NT2/D1 (cell line): Measurements from ENCODE around the gene CLUH.
A peak's percentile ranks its signal among the peaks of the same experiment; 100 is the strongest.

ENCODE experiments used
- DNase-seq: peaks from one replicate; pipeline ENCODE4 v3.0.0-alpha.2; 2011; ENCODE audit warnings: low read depth, low spot score
- H3K27me3 ChIP-seq: 2 replicates; pipeline ENCODE4 v1.6.0; 2011; ENCODE audit warnings: mild to moderate bottlenecking; ENCODE audit not compliant: insufficient read length, insufficient read depth
- H3K36me3 ChIP-seq: 2 replicates; pipeline ENCODE4 v1.6.1; 2011; ENCODE audit warnings: mild to moderate bottlenecking, low read length, mixed read lengths; ENCODE audit not compliant: insufficient read depth, insufficient read length
- H3K4me1 ChIP-seq: 2 replicates; pipeline ENCODE4 v1.5.1; 2011; ENCODE audit not compliant: insufficient read depth, insufficient read length
- H3K4me3 ChIP-seq: 2 replicates; pipeline ENCODE4 v1.5.1; 2011; ENCODE audit warnings: low read depth; ENCODE audit not compliant: insufficient read length
- H3K9ac ChIP-seq: 2 replicates; pipeline ENCODE4 v1.6.0; 2011; ENCODE audit warnings: low read depth; ENCODE audit not compliant: insufficient read length
- H3K9me3 ChIP-seq: 2 replicates; pipeline ENCODE4 v1.5.1; 2011; ENCODE audit warnings: mild to moderate bottlenecking, low read length; ENCODE audit not compliant: insufficient read depth
- SUZ12 ChIP-seq: IDR thresholded peaks from 2 replicates; pipeline ENCODE4 v1.6.1; 2011; ENCODE audit not compliant: insufficient read length, insufficient read depth; ENCODE audit errors: extremely low read depth
- YY1 ChIP-seq: IDR thresholded peaks from 2 replicates; pipeline ENCODE4 v1.6.1; 2011; ENCODE audit not compliant: insufficient read length, insufficient read depth
- ZNF274 ChIP-seq: IDR thresholded peaks from 2 replicates; pipeline ENCODE4 v1.6.1; 2011; ENCODE audit warnings: mild to moderate bottlenecking, low read depth, low read length

CLUH gene

DNA sequence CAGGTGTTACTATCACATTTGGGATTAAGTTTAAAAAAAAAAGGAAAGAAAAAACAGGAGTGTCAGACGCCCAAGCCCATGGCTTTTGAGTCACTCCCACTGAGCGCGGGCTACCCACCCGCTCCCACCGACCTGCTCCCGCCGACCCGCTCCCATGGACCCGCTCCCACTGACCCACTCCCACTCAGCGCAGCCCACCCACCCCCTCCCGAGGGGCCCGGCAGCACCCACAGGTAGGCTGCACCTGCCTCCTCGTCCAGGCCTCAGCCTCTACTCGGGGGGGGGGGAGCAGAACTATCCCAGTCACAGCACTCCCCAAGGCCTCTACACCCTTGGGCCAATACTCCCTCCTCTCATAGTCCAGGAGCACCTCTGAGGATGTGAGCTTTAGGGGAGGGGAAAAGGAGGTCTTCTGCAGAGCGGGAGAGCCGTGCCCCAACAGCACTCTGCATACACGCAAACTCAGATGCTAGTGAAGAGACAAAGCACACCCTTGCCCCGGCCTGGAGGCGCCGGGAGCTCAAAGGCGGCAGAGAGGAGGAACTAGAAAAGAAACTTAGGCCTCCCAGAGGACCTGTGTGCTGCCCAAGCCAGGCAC lies 2.9 kb downstream of the CLUH start:
- DNase-seq: no peak
- no peak for TF ChIP-seq ZNF274
- no peak for TF ChIP-seq YY1
- TF ChIP-seq SUZ12: no peak
- Histone ChIP-seq H3K9ac (peak overlapping the region; percentile 21), H3K36me3 (peaks cover 21% of the 10 kb centered on the region), H3K4me1 (peaks cover 34% of the 10 kb centered on the region), H3K27me3 (peaks cover 9% of the 10 kb centered on the region), H3K4me3 (no peak overlapping the region), H3K9me3 (no peaks in the 10 kb centered on the region)

DNA sequence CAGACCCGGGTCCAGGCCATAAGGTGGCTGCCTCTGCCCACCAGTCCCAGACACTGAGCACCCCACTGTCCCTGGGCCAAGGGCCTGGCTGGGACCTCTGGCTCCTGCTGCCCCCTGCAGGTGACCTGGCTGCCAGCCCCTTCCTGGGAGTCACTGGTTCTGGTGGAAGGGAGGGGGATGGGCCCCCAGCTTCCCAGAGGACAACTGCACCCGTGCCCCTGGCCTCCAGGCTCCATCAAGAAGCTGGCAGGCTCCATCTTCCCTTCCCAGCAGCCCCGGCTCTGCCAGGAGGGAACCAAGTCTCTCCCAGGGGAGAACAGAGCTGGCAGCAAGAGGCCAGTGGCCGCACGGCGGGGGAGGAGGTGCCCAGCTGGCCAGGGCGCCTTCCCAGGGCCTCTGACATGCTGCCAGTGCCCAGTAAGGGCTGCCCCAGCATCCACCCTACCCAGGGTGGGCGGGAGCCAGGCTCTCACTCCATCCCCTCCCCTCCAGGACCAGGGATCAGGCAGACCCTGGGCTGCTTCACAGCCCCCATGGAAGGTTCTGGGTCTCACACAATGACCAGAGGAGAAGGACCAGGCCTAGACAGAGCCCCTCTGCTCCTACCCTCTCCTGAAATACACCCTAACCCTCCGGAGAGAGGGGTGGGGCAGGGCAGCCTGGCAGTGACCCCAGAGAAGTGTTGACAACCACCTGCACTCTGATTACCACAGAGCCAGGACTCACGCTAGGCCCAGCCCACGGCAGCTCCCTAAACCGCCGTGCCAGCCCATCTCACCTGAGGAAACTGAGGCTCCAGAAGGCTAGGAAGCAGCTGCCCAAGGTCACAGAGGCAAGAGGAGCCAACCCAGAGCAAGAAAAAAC lies 3.6 kb downstream of the CLUH start:
- TF ChIP-seq ZNF274 (no peak), SUZ12 (no peak), YY1 (no peak)
- DNase-seq: no peak
- Histone ChIP-seq H3K36me3 (peaks cover 28% of the 10 kb centered on the region), H3K27me3 (peaks cover 9% of the 10 kb centered on the region), H3K4me1 (peaks cover 34% of the 10 kb centered on the region), H3K4me3 (no peak overlapping the region), H3K9me3 (no peaks in the 10 kb centered on the region), H3K9ac (peak overlapping the region; percentile 61)

DNA sequence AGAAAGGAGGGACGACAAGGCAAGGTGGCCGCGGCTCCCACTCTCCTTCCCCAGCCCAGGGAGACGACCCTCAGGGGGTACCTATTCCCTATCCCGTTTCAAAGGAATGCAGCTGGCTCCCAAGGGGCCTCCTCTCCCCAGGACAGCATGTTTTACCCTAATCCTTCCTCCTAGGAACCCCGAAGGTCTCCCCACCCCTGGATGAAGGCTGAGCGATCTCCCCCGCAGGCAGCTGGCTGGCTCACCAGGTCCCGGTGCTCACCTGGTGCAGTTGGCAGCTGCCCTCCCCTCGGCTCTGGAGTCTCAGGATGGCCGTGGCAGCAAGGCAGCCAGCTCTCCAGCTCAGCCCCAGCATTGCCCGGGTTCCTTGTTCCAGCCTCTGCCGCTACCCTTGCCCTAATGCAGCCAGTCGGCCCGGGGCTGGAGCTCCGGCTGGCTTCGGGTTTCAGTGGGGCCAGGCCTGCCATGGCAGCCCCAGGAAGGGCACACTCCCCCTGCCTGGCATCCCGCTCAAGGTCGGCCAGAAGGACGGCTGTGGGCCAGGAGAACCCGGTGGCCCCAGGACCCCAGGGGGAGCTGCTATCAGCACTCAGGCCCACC lies 4.6 kb downstream of the CLUH start:
- Histone ChIP-seq H3K4me3 (no peak overlapping the region), H3K9ac (peak overlapping the region; percentile 44), H3K27me3 (peaks cover 9% of the 10 kb centered on the region), H3K4me1 (peaks cover 32% of the 10 kb centered on the region), H3K36me3 (peaks cover 37% of the 10 kb centered on the region), H3K9me3 (no peaks in the 10 kb centered on the region)
- no peak for DNase-seq
- no peak for TF ChIP-seq YY1
- TF ChIP-seq SUZ12: no peak
- no peak for TF ChIP-seq ZNF274

DNA sequence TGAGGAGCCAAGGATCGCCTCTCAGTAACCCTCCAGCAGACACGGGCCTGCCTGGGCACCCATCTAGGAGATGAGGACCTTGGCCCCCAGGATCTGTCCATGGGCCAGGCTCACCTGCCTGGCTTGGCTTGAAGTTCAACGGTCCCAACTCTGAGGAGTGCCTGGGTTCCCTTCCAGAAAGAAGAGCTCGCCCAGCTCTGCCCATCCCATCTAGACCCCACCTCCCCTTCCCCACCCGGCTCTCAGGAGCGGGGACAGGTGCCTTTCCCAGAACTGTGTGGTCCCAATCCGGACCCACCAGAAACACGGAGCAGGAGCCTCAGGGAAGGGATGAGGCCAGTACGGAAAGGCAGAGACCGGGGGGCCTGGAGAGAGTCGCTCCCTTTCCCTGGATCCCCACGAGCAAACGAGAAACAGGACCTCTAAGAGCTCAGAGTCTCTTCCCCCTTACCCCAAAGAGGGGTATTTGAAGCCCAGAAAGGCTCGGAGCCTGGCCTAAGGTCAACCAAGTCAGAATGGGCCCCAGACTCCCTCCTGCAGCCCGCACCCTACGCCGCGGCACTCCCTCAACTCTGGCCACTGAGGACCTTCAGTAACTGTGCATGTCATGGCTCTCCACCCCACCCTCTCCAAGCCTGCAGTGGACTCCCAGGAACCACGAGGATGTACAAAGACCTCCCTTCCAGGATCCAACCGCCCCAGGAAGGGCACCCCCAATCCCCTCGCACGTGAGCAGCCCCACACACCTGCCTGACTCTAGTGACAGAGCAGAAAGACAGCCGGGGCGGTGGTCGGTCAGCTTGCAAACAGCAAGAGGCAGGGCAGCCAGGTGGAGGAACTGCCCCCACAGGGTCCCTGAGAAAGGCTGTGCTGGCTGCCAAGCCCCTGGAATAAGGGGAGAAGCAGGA lies 5.4 kb downstream of the CLUH start:
- no peak for TF ChIP-seq SUZ12
- no peak for TF ChIP-seq ZNF274
- TF ChIP-seq YY1: no peak
- H3K9ac ChIP-seq: no peak overlapping the region
- H3K4me1 ChIP-seq: peaks cover 29% of the 10 kb centered on the region
- H3K4me3 ChIP-seq: no peak overlapping the region
- no peak for DNase-seq
- peaks cover 44% of the 10 kb centered on the region for H3K36me3 ChIP-seq
- H3K27me3 ChIP-seq: peaks cover 9% of the 10 kb centered on the region
- H3K9me3 ChIP-seq: no peaks in the 10 kb centered on the region

DNA sequence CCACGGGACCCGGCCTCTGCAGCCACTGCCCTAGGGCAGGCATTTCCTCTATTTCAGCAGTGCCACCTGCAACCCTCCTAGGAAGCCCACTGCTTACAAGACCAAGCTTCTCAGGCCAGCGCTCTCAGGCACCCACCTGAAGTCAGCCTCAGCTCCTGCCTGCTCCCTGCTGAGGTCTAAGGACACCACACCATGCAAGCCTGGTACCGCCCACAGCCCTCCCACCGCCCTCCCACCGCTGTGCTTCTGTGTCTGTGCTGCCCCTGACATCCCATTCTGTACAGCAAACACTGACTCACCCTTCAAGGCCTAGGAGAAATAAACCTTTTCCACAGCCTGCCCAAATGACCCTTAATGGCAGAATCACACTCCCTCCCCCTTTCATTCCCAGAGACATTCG lies 6.3 kb downstream of the CLUH start:
- H3K9ac ChIP-seq: no peak overlapping the region
- TF ChIP-seq SUZ12: no peak
- TF ChIP-seq ZNF274: no peak
- TF ChIP-seq YY1: no peak
- peaks cover under 1% of the 10 kb centered on the region for H3K27me3 ChIP-seq
- H3K4me1 ChIP-seq: peaks cover 26% of the 10 kb centered on the region
- H3K9me3 ChIP-seq: no peaks in the 10 kb centered on the region
- H3K4me3 ChIP-seq: no peak overlapping the region
- DNase-seq: no peak
- peaks cover 53% of the 10 kb centered on the region for H3K36me3 ChIP-seq

DNA sequence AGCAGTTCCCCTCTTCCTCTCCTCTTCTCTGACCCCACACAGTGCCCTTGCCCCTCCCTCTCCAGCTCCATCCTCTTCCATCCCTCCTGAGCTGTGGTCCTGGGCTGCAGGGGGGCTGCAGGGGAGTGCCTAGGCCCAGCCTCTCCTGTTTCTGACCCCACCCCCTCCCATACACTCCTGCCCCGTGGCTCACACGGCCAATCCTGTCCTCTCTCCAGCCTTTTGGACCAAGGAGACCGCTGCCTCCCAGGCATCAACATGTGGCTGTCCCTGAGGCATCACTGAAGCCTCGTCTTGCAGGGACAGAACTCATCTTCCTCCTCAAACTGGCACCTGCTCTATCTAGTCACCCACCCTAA lies 6.7 kb downstream of the CLUH start:
- TF ChIP-seq SUZ12 (no peak), YY1 (no peak), ZNF274 (no peak)
- Histone ChIP-seq H3K4me1 (peaks cover 22% of the 10 kb centered on the region), H3K9me3 (no peaks in the 10 kb centered on the region), H3K9ac (no peak overlapping the region), H3K4me3 (no peak overlapping the region), H3K27me3 (no peaks in the 10 kb centered on the region), H3K36me3 (peaks cover 57% of the 10 kb centered on the region)
- DNase-seq: no peak
